ENCODE results near the gene LPP.

DNA sequence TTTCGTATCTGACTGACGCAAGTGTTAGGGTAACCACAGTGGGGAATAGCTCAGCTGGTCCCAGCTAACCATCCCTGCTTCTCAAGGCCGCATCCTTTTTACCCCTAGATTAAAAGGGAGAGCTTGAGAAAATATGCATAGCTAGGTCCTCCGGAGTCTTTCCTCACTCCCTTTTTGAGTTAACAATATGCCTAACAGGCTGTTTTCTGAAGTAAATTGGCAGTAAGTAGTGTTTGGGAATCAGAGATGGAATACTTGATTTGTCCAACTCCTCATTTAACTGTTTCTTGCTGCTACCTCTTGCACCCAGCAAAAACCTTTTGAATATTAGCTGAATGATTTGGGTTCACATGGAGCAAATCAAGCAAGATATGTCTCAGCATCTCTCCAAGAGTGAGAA is 326.1 kb downstream of the LPP start:
- TF ChIP-seq, protein P1, sequence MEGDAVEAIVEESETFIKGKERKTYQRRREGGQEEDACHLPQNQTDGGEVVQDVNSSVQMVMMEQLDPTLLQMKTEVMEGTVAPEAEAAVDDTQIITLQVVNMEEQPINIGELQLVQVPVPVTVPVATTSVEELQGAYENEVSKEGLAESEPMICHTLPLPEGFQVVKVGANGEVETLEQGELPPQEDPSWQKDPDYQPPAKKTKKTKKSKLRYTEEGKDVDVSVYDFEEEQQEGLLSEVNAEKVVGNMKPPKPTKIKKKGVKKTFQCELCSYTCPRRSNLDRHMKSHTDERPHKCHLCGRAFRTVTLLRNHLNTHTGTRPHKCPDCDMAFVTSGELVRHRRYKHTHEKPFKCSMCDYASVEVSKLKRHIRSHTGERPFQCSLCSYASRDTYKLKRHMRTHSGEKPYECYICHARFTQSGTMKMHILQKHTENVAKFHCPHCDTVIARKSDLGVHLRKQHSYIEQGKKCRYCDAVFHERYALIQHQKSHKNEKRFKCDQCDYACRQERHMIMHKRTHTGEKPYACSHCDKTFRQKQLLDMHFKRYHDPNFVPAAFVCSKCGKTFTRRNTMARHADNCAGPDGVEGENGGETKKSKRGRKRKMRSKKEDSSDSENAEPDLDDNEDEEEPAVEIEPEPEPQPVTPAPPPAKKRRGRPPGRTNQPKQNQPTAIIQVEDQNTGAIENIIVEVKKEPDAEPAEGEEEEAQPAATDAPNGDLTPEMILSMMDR (IDR thresholded peaks at IDR 0.05), result no peak
- no peak for TF ChIP-seq POLR2A (IDR thresholded peaks at IDR 0.05)
